HEK293T (cell line): ENCODE measurements around the gene TBC1D22A.

Experiments used
- BHLHE40 ChIP-seq: fragments of 450-650 bp; IDR thresholded peaks from 2 replicates; pipeline ENCODE4 v1.6.1; 2016; ENCODE audit warnings: mild to moderate bottlenecking, moderate library complexity, borderline replicate concordance
- ELF4 ChIP-seq: fragments of 450-650 bp; IDR thresholded peaks from 2 replicates; pipeline ENCODE4 v1.6.1; 2017; ENCODE audit warnings: antibody characterized with exemption
- FOXA1 ChIP-seq: fragments of 450-650 bp; IDR thresholded peaks from 2 replicates; pipeline ENCODE4 v1.6.1; 2016; ENCODE audit warnings: mild to moderate bottlenecking
- FOXK2 ChIP-seq: fragments of 450-650 bp; IDR thresholded peaks from 2 replicates; pipeline ENCODE4 v1.6.1; 2016; ENCODE audit warnings: mild to moderate bottlenecking
- FOXM1 ChIP-seq: fragments of 450-650 bp; IDR thresholded peaks from 2 replicates; pipeline ENCODE4 v1.6.1; 2017; ENCODE audit warnings: mild to moderate bottlenecking, borderline replicate concordance
- HDGF ChIP-seq: fragments of 450-650 bp; IDR thresholded peaks from 2 replicates; pipeline ENCODE4 v1.6.1; 2017; ENCODE audit warnings: antibody characterized with exemption, borderline replicate concordance
- L3MBTL2 ChIP-seq: fragments of 450-650 bp; conservative IDR thresholded peaks from 2 replicates; pipeline ENCODE4 v1.6.1; 2016; ENCODE audit warnings: mild to moderate bottlenecking
- SP1 ChIP-seq: fragments of 450-650 bp; IDR thresholded peaks from 2 replicates; pipeline ENCODE4 v1.6.1; 2017
- SUZ12 ChIP-seq: fragments of 450-650 bp; IDR thresholded peaks from 2 replicates; pipeline ENCODE4 v1.6.1; 2016; ENCODE audit warnings: mild to moderate bottlenecking
- TARDBP ChIP-seq: fragments of 450-650 bp; IDR thresholded peaks from 2 replicates; pipeline ENCODE4 v1.6.1; 2016
- ZNF384 ChIP-seq: fragments of 450-650 bp; IDR thresholded peaks from 2 replicates; pipeline ENCODE4 v1.6.1; 2016
- TF ChIP-seq, protein P1 (sequence below): fragments of 450-650 bp; IDR thresholded peaks from 2 replicates; pipeline ENCODE4 v1.6.1; 2016

DNA sequence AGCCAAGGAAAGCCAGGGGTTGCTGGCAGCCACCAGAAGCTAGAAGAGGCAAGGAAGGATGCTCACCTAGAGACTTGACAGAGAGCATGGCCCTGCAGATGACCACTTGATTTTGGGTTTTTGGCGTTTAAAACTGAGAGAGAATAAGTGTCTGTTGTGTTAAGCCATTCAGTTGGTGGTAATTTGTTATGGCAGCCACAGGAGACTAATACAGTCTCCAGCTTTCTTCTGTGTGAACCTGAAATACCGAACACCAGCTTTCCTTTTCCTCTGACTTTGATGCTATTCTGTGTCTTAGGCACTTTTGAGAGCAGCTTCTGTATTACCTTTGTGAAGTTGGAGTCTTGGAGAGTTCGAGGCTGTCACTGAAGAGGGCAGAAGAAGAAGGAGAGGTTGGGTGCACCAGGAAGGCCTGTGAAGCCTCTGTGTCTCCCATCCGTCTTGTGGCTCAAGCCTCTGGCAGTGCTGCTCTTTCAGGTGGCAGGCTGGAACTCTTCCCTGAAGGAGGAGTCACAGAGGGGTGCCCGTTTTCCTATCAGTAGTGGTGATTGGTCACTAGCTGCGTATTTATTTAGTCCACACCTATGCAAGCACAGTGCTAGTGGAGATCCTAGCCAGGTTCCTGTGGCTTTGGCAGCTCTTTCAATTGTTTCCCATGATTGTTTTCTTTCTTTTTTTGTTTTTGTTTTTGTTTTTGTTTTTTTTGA, 2.5 kb downstream of the TBC1D22A start:
- no peak for TF ChIP-seq L3MBTL2
- TF ChIP-seq SP1 = no peak
- TF ChIP-seq BHLHE40 = no peak
- TF ChIP-seq HDGF = no peak
- no peak for TF ChIP-seq ELF4
- TF ChIP-seq, protein P1, sequence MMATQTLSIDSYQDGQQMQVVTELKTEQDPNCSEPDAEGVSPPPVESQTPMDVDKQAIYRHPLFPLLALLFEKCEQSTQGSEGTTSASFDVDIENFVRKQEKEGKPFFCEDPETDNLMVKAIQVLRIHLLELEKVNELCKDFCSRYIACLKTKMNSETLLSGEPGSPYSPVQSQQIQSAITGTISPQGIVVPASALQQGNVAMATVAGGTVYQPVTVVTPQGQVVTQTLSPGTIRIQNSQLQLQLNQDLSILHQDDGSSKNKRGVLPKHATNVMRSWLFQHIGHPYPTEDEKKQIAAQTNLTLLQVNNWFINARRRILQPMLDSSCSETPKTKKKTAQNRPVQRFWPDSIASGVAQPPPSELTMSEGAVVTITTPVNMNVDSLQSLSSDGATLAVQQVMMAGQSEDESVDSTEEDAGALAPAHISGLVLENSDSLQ = no peak
- no peak for TF ChIP-seq ZNF384
- no peak for TF ChIP-seq FOXA1
- TF ChIP-seq FOXM1 = no peak
- no peak for TF ChIP-seq TARDBP
- no peak for TF ChIP-seq FOXK2
- no peak for TF ChIP-seq SUZ12
